ENCODE measurements around the gene KLHL14.

Gene KLHL14

DNA sequence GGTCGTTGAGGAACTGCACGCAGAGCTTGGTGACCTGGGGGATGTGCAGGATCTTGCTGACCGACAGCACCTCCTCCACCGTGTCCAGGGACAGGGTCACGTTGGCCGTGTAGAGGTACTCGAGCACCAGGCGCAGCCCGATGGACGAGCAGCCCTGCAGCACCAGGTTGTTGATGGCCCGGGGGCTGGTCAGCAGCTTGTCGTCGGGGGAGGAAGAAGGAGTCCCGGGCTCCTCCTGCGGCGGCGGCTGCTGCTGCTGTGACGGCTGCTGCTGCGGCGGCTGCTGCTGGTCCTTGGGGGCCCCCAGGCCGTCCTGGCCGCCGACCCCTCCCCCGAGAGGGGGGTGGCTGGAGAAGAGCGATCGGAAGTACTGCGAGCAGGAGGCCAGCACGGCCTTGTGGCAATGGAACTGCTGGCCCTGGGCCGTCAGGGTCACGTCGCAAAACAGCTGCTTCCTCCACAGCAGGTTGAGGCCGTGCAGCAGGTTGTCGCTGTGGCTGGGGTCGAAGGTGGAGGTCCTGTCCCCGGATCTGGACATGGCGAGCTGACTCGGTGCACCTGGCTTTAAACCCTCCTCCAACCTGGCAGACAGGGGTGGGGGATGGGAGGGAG is 2.7 kb downstream of the KLHL14 start:
- DNase-seq: no peak

DNA sequence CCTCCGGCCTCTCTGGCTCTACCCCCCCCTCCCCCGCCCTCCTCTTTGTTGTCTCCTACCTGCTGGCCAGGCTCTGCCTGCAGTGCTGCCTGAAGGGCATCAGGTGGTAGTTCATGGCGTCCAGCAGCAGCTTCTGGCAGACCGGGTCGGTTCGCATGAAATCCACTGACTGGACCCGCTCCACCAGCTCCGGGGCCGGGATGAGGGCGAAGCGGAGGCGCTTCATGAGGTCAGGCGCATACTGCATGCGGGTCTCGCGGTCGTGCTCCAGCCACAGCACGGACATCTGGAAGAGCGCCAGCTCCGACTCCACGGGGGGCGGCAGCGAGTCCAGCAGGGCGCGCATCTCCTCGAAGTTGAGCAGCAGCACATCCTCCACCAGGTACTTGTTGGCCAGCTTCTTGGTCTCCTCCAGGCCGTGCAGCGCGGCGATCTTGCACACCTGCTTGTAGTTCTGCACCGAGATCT is 3.2 kb downstream of the KLHL14 start:
- DNase-seq: no peak

DNA sequence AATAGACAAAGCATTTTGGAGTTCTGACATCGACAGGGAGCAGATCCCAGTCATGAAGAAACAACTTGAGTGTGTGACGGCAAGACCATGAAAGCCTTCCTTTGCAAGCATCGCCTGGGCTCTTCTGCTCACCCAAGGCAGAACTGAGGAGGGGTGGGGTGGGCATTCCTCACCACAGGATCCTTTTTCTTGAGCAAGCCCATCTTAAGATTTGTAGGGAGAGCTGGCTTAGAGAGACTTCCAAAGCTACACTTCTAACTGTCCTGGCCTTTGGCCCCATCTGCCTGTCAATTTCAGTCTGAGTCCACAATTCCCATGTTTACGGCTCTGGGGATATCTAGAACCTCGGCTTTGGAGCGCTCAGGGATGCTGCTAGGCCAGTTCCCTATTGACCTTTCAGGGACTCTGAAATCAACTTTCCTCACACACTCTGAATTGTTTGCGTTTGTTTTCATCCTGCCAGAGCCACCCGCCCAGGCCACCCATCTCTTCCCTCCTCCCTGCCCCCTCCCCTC is 3.7 kb downstream of the KLHL14 start:
- DNase-seq: no peak

DNA sequence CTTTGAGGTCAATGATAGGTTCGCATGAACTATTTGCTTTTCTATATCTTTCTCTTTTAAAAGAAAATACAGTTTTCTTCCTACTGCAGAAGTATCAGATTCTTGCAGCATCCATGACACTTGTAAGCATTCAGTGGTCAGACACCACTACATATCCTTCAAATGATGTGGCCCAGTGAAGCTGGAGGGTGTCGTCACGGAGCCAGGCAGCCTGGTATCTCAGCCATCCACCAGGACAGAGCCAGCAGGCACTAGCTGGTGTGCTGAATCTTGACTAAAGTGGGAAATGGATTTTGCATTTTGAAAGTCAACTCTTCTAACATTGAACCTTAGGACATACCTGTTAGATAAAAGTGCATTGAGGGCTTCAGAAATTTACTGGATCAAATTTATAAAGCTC is 5.4 kb downstream of the KLHL14 start:
- DNase-seq: no peak

DNA sequence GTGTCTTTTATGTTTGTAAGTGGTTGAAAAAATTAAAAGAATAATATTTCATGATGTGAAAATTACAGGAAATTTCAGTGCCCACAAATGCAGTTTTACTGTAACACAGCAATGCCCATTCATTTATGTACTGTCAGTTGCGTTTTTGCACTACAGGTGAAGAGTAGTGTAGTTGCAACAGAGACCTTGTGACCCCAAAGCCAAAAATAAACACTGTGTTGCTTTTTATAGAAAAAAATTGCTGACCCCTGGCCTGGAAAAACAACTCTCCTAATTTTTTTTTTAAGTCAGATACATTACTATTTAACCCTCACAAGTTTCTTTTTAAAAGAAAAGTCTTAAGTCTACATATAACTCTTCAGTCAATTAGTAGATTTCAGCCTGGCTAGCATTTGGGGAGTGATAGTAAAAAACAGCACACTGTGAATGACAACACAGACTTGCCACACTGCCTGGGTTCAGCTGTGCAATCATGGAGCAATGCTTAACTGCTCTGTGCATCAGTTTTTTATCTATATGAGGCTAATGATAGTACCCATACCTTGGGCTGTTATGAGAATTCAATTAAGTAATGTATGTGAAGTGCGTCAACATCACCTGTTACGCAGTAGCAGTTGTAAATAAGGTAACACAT is 8.1 kb downstream of the KLHL14 start:
- no peak for DNase-seq

DNA sequence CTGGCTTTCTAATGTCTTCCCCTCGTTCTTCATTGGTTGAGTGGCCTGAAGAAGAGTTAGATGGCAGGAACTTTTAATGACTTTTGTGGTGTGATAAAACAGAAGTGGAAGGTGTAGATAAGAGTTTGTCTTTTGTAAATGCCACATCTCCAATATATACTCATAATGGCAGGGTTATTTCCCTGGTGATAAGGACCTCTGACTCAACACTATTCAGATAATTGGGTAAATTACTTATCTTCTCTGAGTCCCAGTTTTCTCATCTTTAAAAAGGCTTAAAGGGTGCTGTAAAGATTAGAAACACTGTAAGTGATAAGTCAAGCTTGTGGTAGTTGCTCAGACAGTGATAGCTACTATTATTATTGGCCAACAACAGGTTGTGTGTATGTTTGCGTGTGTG is 9.5 kb downstream of the KLHL14 start:
- DNase-seq: no peak

DNA sequence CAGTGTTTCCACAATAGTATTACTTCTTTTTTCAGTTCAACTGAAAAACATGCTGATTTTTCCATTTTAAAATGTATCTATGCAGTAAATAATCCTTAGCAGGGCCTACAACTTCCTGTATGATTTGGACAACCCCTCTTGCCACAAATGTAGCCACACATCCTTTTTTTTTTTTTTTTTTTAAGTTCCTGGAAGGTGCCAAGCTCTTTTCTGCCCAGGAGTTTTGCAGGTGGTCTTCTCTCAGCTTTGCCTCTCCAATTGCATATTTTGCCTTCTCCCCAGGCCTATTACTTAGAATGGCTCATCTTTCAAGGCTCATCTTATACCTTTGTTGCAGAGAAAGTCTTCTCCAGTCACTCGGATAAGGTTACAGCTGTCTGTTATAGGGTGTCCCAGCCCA is 11.6 kb downstream of the KLHL14 start:
- no peak for DNase-seq

DNA sequence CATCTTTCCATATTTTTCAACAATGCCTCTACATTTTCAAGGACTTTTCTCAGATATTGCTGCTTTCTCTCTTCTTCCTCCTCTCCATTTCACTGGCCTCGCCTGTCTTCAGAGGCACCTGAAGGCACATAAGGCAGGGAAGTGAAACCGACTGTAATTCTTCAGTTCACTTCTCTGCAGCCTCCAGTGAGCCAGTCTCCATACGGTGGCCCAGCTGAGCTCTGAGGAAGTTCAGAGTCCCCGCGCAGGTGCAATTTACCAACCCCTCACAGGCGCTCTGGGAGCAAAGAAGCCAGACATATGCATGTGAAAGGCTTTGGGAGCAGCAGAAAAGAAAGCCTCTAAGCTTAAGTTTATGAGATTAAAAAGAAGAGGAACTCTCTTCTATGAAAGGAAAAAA is 12.4 kb downstream of the KLHL14 start:
- no peak for DNase-seq

DNA sequence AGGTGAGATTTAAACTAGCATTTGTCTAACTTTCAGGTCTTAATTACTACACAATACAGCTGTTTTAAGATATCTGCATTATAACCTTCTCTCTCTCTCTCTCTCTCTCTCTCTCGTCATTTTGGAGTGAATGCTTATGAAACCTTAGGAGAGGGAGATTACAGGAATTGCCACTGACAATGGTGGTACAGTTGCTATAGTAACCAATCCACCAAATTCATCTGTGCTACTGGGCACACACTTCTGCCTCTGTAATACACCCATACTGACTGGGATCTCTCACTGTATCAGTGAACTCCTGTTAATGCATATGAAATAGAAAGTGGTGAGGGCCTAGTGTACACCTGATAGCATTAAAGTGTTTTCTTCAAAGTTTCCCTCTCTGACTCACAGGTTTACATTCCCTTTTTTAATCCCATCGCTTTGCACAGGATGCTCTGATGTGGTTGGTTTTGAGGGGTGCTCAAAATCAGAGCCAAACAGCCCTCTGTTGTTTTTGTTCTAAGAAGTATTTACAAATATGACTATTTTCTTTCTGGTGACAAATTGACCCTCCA is 13.1 kb downstream of the KLHL14 start:
- no peak for DNase-seq

DNA sequence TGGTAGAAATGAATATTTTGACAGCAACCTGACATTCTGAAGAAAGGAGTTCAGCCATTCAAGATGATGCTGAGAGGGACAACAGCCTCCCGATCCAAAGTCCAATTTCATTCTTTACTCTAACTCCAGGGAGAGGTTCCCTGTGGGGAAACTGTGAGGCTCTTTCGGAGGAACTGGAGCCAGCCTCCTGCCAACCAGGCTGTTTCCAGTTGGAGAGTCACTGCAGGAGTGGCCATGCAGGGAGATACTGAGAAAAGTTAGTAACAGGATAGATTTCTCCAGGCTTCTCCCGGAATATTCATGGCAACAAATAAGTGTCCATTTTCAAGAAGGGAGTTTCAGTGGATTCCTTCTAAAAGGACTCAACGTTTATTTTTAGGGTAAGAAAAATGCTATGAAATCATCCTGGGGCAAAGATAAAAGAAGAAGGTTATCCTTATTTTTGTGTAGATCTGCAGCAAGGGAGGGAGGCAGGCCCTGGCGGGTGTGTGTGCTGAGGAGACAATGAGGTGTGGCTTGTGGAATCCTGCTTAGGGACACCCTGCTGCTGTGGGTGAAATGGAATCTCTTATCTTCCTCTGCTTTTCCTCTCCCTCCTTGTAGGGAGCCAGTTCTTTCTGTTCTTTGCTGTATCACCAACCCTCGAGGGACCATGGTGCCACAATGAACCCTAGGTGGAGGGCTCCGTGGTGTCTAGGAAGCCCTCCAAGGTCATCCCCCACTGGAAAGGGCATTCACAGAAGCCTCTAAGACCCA is 18.1 kb downstream of the KLHL14 start:
- no peak for DNase-seq

DNA sequence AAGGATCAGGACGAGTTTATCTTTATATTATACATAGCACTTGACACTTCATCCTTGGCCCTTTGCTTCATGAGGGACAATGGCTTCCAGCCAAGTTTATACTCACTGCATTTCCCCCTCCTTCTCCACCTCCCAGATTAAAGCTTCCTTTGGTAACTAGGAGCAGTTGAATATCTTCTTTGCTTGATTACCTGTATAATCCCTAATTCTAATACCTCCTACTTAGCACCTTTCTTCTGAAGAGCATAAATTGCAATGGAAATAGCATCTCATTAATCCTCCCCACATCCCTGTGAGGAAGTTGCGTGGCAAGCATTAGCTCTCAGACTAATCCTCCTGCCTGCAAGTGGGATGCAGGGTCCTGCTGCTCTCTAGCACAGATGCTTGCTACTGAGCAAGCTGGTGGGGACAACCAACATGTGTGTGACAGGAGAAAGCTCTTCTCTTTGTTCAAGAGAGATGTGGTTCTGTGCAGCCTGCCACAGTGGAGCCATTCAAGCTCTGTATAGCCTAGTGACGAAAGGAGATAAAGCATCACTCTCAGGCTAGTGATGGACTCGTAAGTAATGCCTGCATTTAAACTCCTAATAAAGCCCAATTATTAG is 19.1 kb downstream of the KLHL14 start:
- DNase-seq: no peak

DNA sequence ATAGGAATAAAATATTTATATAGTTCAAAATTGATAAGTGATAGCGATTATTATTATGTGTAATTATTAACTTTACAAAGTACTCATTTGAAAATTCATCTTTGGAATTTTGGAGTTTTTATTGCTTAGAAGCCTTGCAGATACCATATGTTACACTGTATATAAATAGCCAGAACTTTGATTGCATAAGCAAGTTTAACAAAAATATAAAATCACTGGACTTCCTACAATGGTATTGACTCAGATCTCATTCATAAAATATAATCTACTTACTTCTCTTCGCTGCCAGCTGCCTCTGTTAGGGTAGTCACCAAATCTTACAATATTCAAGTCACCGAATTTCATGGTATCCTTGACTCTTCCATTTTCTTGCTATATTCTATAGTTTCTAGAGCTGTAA is 22.5 kb downstream of the KLHL14 start:
- no peak for DNase-seq

DNA sequence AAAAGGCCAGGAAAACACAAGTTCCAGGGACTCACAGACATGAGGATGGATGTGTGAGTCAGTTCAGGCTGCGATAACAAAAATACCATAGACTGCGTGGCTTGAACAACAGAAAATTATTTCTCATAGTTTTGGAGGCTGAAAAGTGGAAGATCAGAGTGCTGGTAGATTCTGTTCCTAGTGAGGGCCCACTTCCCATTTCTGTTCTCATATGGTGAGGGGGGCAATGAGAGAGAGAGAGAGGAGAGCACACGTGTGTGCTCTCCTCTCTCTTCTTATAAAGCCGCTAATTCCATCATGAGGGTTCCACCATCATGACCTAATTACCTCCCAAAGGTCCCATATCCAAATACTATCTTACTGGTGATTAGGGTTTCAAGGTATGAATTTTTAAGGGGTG is 23.0 kb downstream of the KLHL14 start:
- DNase-seq: no peak

DNA sequence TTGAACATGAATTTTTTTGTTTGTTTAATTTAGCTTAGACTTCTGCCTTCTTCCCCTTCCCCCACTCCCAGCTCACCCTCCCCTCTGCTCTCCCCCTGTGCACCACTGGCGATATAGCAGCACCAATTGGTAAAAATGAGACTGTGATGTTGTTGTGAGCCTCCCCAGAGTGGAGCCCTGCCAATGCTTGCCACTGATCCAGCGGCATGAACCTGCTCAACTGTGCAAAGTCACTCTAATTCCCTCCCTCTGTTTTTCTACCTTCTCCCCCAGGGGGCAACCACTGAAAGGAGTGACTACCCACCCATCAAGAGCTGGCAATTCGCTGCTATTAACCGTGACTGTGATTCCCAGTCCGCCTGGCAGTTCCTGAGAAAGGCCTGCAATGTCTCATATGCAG is 30.2 kb downstream of the KLHL14 start:
- no peak for DNase-seq

DNA sequence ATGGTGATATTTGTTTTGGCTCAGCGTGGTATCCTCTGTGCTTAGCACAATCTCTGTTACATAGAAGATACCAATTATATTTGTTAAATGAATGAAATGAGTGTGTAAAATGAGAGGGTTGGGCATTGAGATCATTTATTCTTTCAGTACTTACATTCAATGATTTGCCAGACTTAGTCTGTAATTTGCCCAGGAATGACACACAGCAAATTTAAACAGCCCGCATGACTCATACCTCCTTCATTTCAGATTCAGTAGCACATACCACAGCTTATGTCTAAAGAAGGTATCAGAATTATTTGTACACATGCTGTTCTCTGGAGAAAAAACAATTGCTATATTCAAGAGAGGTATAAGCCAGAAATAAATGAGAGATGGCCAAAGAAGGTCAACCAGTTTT is 37.0 kb downstream of the KLHL14 start:
- DNase-seq: no peak

DNA sequence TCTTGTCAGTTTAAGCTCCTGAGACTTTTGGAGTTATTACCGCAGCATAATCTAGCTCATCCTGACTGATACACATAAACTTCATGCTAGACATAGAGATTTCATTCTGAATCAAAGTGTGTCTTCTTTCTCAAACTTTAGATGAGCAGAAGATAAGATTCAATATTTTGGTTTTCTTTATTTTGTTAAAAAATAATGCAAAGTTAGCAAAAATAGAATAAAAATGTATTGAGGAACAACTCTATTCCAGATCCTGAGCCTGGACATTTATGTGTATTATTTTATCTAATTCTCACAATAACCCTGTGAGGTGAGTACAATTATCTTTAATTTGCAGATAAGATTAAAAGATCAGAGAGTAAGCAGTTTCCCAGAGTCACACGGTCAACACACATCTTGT is 38.4 kb downstream of the KLHL14 start:
- DNase-seq: no peak

DNA sequence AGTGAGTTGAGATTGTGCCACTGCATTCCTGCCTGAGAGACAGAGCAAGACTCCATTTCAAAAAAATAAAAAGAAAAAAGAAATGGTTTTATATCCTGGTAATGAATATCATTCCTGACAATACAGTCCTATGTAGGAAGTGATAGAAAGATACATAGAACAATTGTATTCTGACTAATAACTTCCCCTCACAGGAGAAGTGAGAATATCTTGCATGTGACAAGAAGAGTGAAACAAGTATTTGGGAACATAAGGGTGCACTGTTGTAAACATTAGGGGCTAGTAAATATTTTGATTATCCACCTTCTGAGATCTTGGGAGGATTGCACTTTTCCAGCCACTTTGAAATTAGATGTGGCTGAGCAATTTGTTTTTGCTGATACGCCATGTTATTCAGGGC is 40.7 kb downstream of the KLHL14 start:
- DNase-seq: no peak

DNA sequence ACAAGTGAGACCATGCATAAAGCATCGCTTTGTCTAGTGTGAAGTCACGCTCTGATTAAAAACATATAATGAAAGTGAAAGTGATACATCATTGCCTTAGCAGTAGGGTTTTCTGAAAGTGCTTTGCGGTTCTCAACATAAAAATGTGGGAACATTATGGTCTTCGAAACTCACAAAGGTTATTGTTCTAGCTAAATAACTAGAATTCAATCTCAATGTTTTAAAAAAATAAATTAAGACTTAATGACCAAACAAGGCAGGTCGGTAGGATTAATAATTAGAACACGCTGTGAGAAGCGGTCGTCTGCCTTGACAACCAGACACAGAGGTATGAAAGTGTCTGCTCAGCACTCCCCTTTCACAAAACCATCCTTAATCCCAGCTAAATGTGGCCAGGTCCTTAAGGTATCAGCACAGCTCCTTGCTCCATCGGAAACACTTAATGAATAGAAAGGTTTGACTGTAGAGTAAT is 42.2 kb downstream of the KLHL14 start:
- DNase-seq: no peak

DNA sequence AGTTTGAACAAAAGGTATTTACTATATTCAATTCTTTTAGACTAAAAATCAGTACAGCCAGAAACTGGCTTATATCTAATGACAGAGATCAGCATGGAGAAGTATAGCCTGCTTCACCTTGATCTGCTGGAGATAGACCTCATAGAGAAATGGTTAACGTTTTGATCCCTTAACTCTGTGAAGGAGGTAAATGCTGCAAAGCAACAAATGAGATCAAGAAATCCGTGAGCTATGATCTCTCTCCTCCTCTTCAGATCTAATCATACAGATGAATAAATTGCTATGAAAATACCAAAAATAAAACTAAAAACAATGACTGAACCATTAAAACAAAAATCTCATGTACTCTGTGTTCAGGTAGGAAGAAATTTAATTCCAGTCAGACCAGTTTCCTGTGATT is 42.8 kb downstream of the KLHL14 start:
- DNase-seq: no peak

DNA sequence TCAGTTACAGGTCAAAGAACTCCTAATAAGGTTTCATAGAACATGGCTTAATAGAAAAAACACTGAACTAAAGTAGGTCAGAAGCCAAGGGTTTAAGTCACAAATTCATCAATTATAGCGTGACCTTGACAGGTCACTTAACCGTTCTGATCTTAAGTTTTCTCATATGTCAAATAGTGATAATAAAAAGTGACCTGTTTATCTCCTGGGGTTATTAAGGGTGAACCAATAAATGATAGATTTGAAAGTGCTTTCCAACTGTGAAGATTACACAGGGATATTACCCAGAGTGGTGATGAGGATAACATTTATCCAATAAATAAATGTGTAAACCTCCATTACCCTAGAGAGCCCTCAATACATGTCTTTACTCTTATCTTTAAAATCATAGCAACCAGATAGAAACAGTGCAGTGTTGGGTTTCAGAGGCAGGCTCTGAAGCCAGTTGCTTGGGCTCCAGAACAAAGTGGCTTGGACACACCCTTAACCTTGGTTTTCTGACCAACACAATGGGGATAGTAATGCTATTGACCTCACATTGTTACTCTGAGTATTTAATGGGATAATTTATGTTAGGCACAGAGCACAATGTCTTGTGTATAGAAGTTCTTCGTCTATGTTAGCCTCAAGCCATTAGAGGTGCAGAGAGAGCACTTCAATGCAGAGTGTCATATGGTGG is 48.6 kb downstream of the KLHL14 start:
- DNase-seq: no peak

DNA sequence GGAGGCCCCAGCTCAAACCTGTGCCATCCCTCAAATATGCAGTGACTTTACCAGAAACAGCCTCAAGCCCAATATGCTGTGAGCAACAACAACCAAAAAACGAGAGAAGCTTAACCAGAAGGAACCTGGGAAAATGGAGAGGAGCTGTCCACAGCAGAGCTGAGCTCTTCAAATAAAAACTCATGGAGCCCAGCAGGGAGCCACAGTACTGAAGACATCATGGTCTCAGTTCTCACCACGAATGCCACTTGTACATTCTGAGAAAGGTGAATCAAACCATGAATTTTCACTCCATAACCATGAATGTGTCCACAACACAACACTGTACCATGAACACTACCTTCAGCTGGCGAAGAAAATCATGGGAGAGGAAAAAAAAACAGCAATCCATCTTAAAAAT is 50.5 kb downstream of the KLHL14 start:
- DNase-seq: no peak

DNA sequence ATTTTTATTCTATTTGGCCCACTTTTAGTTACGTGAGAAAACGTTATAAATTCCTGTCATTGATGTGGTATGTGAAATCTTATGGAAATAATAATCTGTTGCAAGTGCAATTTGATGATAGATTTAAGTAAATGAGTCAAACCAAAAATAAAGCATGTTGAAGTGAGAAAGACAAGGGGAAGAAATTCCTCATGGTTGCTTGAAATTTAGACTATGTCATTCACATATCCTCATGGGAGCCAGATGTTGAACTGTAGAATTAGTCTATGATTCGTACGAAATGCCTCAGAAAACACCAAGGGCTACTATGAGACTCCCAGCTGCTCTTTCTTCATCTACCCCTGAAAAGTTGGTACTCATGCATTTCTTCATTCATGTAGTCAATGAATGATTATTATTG is 55.7 kb downstream of the KLHL14 start:
- no peak for DNase-seq
